Nephron (organoid): ENCODE measurements around the gene EGFR.

ENCODE experiments used
- H3K27ac Mint-ChIP-seq, 3 experiments: 2 replicates each; pipeline ENCODE4 v1.8.0; 2020; ENCODE audit warnings: mixed read lengths in 3 of 3, mild to moderate bottlenecking in 2 of 3, moderate library complexity in 1 of 3
- H3K27me3 Mint-ChIP-seq: 2 replicates; pipeline ENCODE4 v1.8.0; 2021; ENCODE audit warnings: low read depth, mild to moderate bottlenecking, moderate library complexity, mixed read lengths
- H3K36me3 Mint-ChIP-seq: 2 replicates; pipeline ENCODE4 v1.8.0; 2020; ENCODE audit warnings: low read depth, mixed read lengths
- H3K4me1 Mint-ChIP-seq: 2 replicates; pipeline ENCODE4 v1.8.0; 2020; ENCODE audit warnings: mixed read lengths
- H3K4me3 Mint-ChIP-seq, 3 experiments: 2 replicates each; pipeline ENCODE4 v1.8.0; 2020; ENCODE audit warnings: mild to moderate bottlenecking in 3 of 3, mixed read lengths in 3 of 3, moderate library complexity in 2 of 3
- H3K9me3 Mint-ChIP-seq: 2 replicates; pipeline ENCODE4 v1.8.0; 2020; ENCODE audit warnings: mixed read lengths
- TF ChIP-seq, protein P1 (sequence below), 3 experiments: fragments of 200-600 bp; sonication (generic); IDR thresholded peaks; one replicate each; pipeline ENCODE4 v1.5.0; 2021; ENCODE audit warnings: antibody characterized with exemption in 3 of 3; ENCODE audit not compliant: unreplicated experiment in 3 of 3

The EGFR gene

GRCh38 chr7:55060085-55060484, 41.3 kb downstream of the EGFR start:
- no peaks in the 10 kb centered on the region for H3K36me3 Mint-ChIP-seq
- H3K9me3 Mint-ChIP-seq, result no peaks in the 10 kb centered on the region
- H3K27ac Mint-ChIP-seq, result peak overlapping the region; percentile 64 to 88 (median 86)
- no peak overlapping the region for H3K4me3 Mint-ChIP-seq
- H3K27me3 Mint-ChIP-seq, result peaks cover 9% of the 10 kb centered on the region
- H3K4me1 Mint-ChIP-seq, result peaks cover 72% of the 10 kb centered on the region
- TF ChIP-seq, protein P1, sequence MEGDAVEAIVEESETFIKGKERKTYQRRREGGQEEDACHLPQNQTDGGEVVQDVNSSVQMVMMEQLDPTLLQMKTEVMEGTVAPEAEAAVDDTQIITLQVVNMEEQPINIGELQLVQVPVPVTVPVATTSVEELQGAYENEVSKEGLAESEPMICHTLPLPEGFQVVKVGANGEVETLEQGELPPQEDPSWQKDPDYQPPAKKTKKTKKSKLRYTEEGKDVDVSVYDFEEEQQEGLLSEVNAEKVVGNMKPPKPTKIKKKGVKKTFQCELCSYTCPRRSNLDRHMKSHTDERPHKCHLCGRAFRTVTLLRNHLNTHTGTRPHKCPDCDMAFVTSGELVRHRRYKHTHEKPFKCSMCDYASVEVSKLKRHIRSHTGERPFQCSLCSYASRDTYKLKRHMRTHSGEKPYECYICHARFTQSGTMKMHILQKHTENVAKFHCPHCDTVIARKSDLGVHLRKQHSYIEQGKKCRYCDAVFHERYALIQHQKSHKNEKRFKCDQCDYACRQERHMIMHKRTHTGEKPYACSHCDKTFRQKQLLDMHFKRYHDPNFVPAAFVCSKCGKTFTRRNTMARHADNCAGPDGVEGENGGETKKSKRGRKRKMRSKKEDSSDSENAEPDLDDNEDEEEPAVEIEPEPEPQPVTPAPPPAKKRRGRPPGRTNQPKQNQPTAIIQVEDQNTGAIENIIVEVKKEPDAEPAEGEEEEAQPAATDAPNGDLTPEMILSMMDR (IDR thresholded peaks at IDR 0.05; ENCODE audit: unreplicated experiment in 3 of 3), result no peak

DNA sequence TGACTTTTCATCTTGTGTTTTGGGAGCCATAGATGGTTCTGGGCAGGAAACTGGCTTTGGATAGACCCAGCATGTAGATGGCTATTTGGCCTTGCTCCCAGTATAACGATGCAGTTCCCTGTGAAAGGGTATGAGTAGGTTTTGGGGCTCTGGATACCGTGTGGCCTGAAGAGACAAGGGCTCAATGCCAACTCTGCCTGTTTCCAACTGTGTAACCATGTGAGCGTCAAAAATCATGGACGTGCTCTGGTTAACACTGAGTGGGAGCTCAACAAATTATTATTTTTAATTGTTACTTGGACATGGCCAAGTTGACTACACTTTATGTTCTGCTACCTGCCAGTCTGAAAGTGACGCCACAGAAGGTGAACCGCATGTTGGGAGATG, 41.8 kb downstream of the EGFR start:
- Mint-ChIP-seq H3K27me3 (peaks cover 8% of the 10 kb centered on the region), H3K9me3 (no peaks in the 10 kb centered on the region), H3K27ac (peak overlapping the region; percentile 86 to 97 (median 88)), H3K4me1 (peaks cover 77% of the 10 kb centered on the region), H3K36me3 (no peaks in the 10 kb centered on the region), H3K4me3 (no peak overlapping the region)
- TF ChIP-seq, protein P1 (IDR thresholded peaks at IDR 0.05; ENCODE audit: unreplicated experiment in 3 of 3), result no peak

GRCh38 chr7:55061726-55062499, 43.1 kb downstream of the EGFR start:
- no peaks in the 10 kb centered on the region for H3K9me3 Mint-ChIP-seq
- H3K4me1 Mint-ChIP-seq, result peaks cover 82% of the 10 kb centered on the region
- peak overlapping the region; percentile 9 to 59 (median 32) for H3K4me3 Mint-ChIP-seq
- no peaks in the 10 kb centered on the region for H3K36me3 Mint-ChIP-seq
- TF ChIP-seq, protein P1 (IDR thresholded peaks at IDR 0.05; ENCODE audit: unreplicated experiment in 3 of 3), result no peak
- peaks cover 4% of the 10 kb centered on the region for H3K27me3 Mint-ChIP-seq
- peak overlapping the region; percentile 86 to 97 (median 88) for H3K27ac Mint-ChIP-seq

DNA sequence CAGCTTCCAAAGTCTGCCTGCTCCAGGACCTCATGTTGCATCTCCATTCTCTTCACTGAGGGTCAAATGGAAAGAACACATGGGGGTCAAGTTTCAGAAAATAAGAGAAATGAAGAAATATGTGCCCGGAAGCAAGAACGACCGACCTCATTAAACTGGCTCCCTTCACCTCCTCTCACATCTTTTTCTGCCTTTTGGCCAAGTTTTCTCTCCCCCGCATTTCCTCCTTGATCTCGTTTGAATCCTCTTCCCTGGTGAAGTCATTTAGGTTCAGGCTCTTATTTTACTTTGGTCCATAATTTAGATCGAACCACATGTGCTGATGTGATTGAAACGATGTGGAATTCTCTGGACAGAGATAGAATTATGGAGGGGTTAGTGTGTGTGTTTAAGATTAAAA, 44.2 kb downstream of the EGFR start:
- peak overlapping the region; percentile 48 to 88 (median 85) for H3K27ac Mint-ChIP-seq
- H3K9me3 Mint-ChIP-seq, result no peaks in the 10 kb centered on the region
- H3K4me1 Mint-ChIP-seq, result peaks cover 75% of the 10 kb centered on the region
- H3K36me3 Mint-ChIP-seq, result no peaks in the 10 kb centered on the region
- peak overlapping the region in 1 of 3 experiments; percentile 9 for H3K4me3 Mint-ChIP-seq
- TF ChIP-seq, protein P1 (IDR thresholded peaks at IDR 0.05; ENCODE audit: unreplicated experiment in 3 of 3), result no peak
- H3K27me3 Mint-ChIP-seq, result peaks cover 4% of the 10 kb centered on the region

DNA sequence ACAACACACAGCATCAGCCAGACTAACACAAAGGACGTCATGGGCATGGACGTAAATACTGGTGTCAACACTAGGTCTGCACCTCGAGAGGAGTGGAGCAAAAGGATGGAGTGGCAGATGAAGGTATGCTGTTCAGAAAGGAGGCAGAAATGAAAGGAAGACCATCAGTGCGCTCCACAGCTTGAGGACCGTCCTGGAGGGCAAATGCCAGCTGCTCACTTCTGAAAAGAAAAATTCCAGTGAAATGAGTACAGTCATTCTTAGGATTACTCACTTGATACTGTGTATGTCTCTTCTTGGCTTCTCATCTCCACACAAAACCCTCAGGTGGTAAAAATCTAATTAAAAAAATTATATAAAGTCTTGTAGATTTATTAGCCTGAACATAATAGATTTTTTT, 44.8 kb downstream of the EGFR start:
- H3K4me3 Mint-ChIP-seq, result no peak overlapping the region
- peaks cover 4% of the 10 kb centered on the region for H3K27me3 Mint-ChIP-seq
- H3K27ac Mint-ChIP-seq, result peak overlapping the region; percentile 48 to 88 (median 85)
- H3K36me3 Mint-ChIP-seq, result no peaks in the 10 kb centered on the region
- TF ChIP-seq, protein P1 (IDR thresholded peaks at IDR 0.05; ENCODE audit: unreplicated experiment in 3 of 3), result no peak
- H3K9me3 Mint-ChIP-seq, result no peaks in the 10 kb centered on the region
- H3K4me1 Mint-ChIP-seq, result peaks cover 78% of the 10 kb centered on the region

GRCh38 chr7:55065079-55065478, 46.3 kb downstream of the EGFR start:
- H3K9me3 Mint-ChIP-seq, result no peaks in the 10 kb centered on the region
- TF ChIP-seq, protein P1 (IDR thresholded peaks at IDR 0.05; ENCODE audit: unreplicated experiment in 3 of 3), result no peak

More at GRCh38 chr7:55065079-55065478, 46.3 kb downstream of the EGFR start:
- Mint-ChIP-seq H3K27me3 (peaks cover 4% of the 10 kb centered on the region), H3K36me3 (no peaks in the 10 kb centered on the region), H3K4me3 (peak overlapping the region in 1 of 3 experiments; percentile 4), H3K27ac (peak overlapping the region; percentile 88 to 91 (median 90)), H3K4me1 (peaks cover 80% of the 10 kb centered on the region)
